Measurements from ENCODE around the gene CX3CR1.
A peak's percentile ranks its signal among the peaks of the same experiment; 100 is the strongest.

CX3CR1 gene

GRCh38 chr3:39294446-39295183, 14.8 kb upstream of the CX3CR1 start:
- Histone ChIP-seq H3K27me3 (ENCODE audit: control insufficient read depth in 1 of 2, insufficient read depth in 2 of 2, low read length in 2 of 2) (no peaks in the 10 kb centered on the region), H3K36me3 (ENCODE audit: control insufficient read depth in 1 of 2, insufficient read depth in 2 of 2, low read length in 2 of 2) (no peaks in the 10 kb centered on the region), H3K27ac (ENCODE audit: low read depth, low read length) (no peak overlapping the region), H3K9ac (ENCODE audit: low read depth in 1 of 2, low read length in 2 of 2) (no peak overlapping the region), H3K4me3 (ENCODE audit: low read depth in 1 of 2, low read length in 2 of 2) (no peak overlapping the region), H3K9me3 (ENCODE audit: control insufficient read depth in 1 of 2, low read length in 2 of 2) (peaks cover 4 to 6% of the 10 kb centered on the region in 2 donors), H3K4me1 (ENCODE audit: control insufficient read depth in 1 of 2, insufficient read depth in 2 of 2, low read length in 2 of 2) (peaks cover 4 to 5% of the 10 kb centered on the region in 2 donors)

GRCh38 chr3:39292961-39293360, 13.1 kb upstream of the CX3CR1 start:
- H3K9ac ChIP-seq (ENCODE audit: low read depth in 1 of 2, low read length in 2 of 2) = no peak overlapping the region
- H3K27me3 ChIP-seq (ENCODE audit: control insufficient read depth in 1 of 2, insufficient read depth in 2 of 2, low read length in 2 of 2) = no peaks in the 10 kb centered on the region
- H3K9me3 ChIP-seq (ENCODE audit: control insufficient read depth in 1 of 2, low read length in 2 of 2) = no peaks in the 10 kb centered on the region
- peaks cover 5 to 6% of the 10 kb centered on the region in 2 donors for H3K4me1 ChIP-seq (ENCODE audit: control insufficient read depth in 1 of 2, insufficient read depth in 2 of 2, low read length in 2 of 2)
- H3K27ac ChIP-seq (ENCODE audit: low read depth, low read length) = no peak overlapping the region
- no peak overlapping the region for H3K4me3 ChIP-seq (ENCODE audit: low read depth in 1 of 2, low read length in 2 of 2)
- H3K36me3 ChIP-seq (ENCODE audit: control insufficient read depth in 1 of 2, insufficient read depth in 2 of 2, low read length in 2 of 2) = no peaks in the 10 kb centered on the region

GRCh38 chr3:39291903-39292329, 12.1 kb upstream of the CX3CR1 start:
- H3K36me3 ChIP-seq (ENCODE audit: control insufficient read depth in 1 of 2, insufficient read depth in 2 of 2, low read length in 2 of 2) = no peaks in the 10 kb centered on the region
- H3K9ac ChIP-seq (ENCODE audit: low read depth in 1 of 2, low read length in 2 of 2) = no peak overlapping the region
- H3K27me3 ChIP-seq (ENCODE audit: control insufficient read depth in 1 of 2, insufficient read depth in 2 of 2, low read length in 2 of 2) = no peaks in the 10 kb centered on the region
- no peak overlapping the region for H3K27ac ChIP-seq (ENCODE audit: low read depth, low read length)
- peaks cover 5 to 6% of the 10 kb centered on the region in 2 donors for H3K4me1 ChIP-seq (ENCODE audit: control insufficient read depth in 1 of 2, insufficient read depth in 2 of 2, low read length in 2 of 2)
- no peaks in the 10 kb centered on the region for H3K9me3 ChIP-seq (ENCODE audit: control insufficient read depth in 1 of 2, low read length in 2 of 2)
- H3K4me3 ChIP-seq (ENCODE audit: low read depth in 1 of 2, low read length in 2 of 2) = no peak overlapping the region

GRCh38 chr3:39290255-39290654, 10.4 kb upstream of the CX3CR1 start:
- no peaks in the 10 kb centered on the region for H3K27me3 ChIP-seq (ENCODE audit: control insufficient read depth in 1 of 2, insufficient read depth in 2 of 2, low read length in 2 of 2)
- H3K4me3 ChIP-seq (ENCODE audit: low read depth in 1 of 2, low read length in 2 of 2) = no peak overlapping the region
- no peaks in the 10 kb centered on the region for H3K9me3 ChIP-seq (ENCODE audit: control insufficient read depth in 1 of 2, low read length in 2 of 2)
- peak overlapping the region in 1 of 2 donors; percentile 45 for H3K9ac ChIP-seq (ENCODE audit: low read depth in 1 of 2, low read length in 2 of 2)
- no peaks in the 10 kb centered on the region for H3K36me3 ChIP-seq (ENCODE audit: control insufficient read depth in 1 of 2, insufficient read depth in 2 of 2, low read length in 2 of 2)
- H3K4me1 ChIP-seq (ENCODE audit: control insufficient read depth in 1 of 2, insufficient read depth in 2 of 2, low read length in 2 of 2) = peaks cover 5 to 6% of the 10 kb centered on the region in 2 donors
- H3K27ac ChIP-seq (ENCODE audit: low read depth, low read length) = no peak overlapping the region

GRCh38 chr3:39289107-39289506, 9.3 kb upstream of the CX3CR1 start:
- no peak overlapping the region for H3K4me3 ChIP-seq (ENCODE audit: low read depth in 1 of 2, low read length in 2 of 2)
- H3K36me3 ChIP-seq (ENCODE audit: control insufficient read depth in 1 of 2, insufficient read depth in 2 of 2, low read length in 2 of 2) = no peaks in the 10 kb centered on the region
- no peaks in the 10 kb centered on the region for H3K27me3 ChIP-seq (ENCODE audit: control insufficient read depth in 1 of 2, insufficient read depth in 2 of 2, low read length in 2 of 2)
- no peaks in the 10 kb centered on the region for H3K9me3 ChIP-seq (ENCODE audit: control insufficient read depth in 1 of 2, low read length in 2 of 2)
- peaks cover 5 to 6% of the 10 kb centered on the region in 2 donors for H3K4me1 ChIP-seq (ENCODE audit: control insufficient read depth in 1 of 2, insufficient read depth in 2 of 2, low read length in 2 of 2)
- no peak overlapping the region for H3K27ac ChIP-seq (ENCODE audit: low read depth, low read length)
- no peak overlapping the region for H3K9ac ChIP-seq (ENCODE audit: low read depth in 1 of 2, low read length in 2 of 2)

GRCh38 chr3:39288300-39288808, 8.5 kb upstream of the CX3CR1 start:
- H3K27ac ChIP-seq (ENCODE audit: low read depth, low read length) = no peak overlapping the region
- H3K4me1 ChIP-seq (ENCODE audit: control insufficient read depth in 1 of 2, insufficient read depth in 2 of 2, low read length in 2 of 2) = peaks cover 5 to 6% of the 10 kb centered on the region in 2 donors
- no peak overlapping the region for H3K9ac ChIP-seq (ENCODE audit: low read depth in 1 of 2, low read length in 2 of 2)
- H3K36me3 ChIP-seq (ENCODE audit: control insufficient read depth in 1 of 2, insufficient read depth in 2 of 2, low read length in 2 of 2) = no peaks in the 10 kb centered on the region
- no peaks in the 10 kb centered on the region for H3K27me3 ChIP-seq (ENCODE audit: control insufficient read depth in 1 of 2, insufficient read depth in 2 of 2, low read length in 2 of 2)
- H3K9me3 ChIP-seq (ENCODE audit: control insufficient read depth in 1 of 2, low read length in 2 of 2) = no peaks in the 10 kb centered on the region
- no peak overlapping the region for H3K4me3 ChIP-seq (ENCODE audit: low read depth in 1 of 2, low read length in 2 of 2)

GRCh38 chr3:39287216-39288164, 7.7 kb upstream of the CX3CR1 start:
- peaks cover 5 to 6% of the 10 kb centered on the region in 2 donors for H3K4me1 ChIP-seq (ENCODE audit: control insufficient read depth in 1 of 2, insufficient read depth in 2 of 2, low read length in 2 of 2)
- no peak overlapping the region for H3K4me3 ChIP-seq (ENCODE audit: low read depth in 1 of 2, low read length in 2 of 2)
- H3K9me3 ChIP-seq (ENCODE audit: control insufficient read depth in 1 of 2, low read length in 2 of 2) = no peaks in the 10 kb centered on the region
- H3K27me3 ChIP-seq (ENCODE audit: control insufficient read depth in 1 of 2, insufficient read depth in 2 of 2, low read length in 2 of 2) = no peaks in the 10 kb centered on the region
- no peak overlapping the region for H3K9ac ChIP-seq (ENCODE audit: low read depth in 1 of 2, low read length in 2 of 2)
- no peak overlapping the region for H3K27ac ChIP-seq (ENCODE audit: low read depth, low read length)
- no peaks in the 10 kb centered on the region for H3K36me3 ChIP-seq (ENCODE audit: control insufficient read depth in 1 of 2, insufficient read depth in 2 of 2, low read length in 2 of 2)

GRCh38 chr3:39286771-39287170, 6.9 kb upstream of the CX3CR1 start:
- H3K27me3 ChIP-seq (ENCODE audit: control insufficient read depth in 1 of 2, insufficient read depth in 2 of 2, low read length in 2 of 2) = no peaks in the 10 kb centered on the region
- no peaks in the 10 kb centered on the region for H3K36me3 ChIP-seq (ENCODE audit: control insufficient read depth in 1 of 2, insufficient read depth in 2 of 2, low read length in 2 of 2)
- H3K4me3 ChIP-seq (ENCODE audit: low read depth in 1 of 2, low read length in 2 of 2) = no peak overlapping the region
- H3K27ac ChIP-seq (ENCODE audit: low read depth, low read length) = no peak overlapping the region
- H3K9me3 ChIP-seq (ENCODE audit: control insufficient read depth in 1 of 2, low read length in 2 of 2) = no peaks in the 10 kb centered on the region
- H3K4me1 ChIP-seq (ENCODE audit: control insufficient read depth in 1 of 2, insufficient read depth in 2 of 2, low read length in 2 of 2) = peaks cover 5 to 6% of the 10 kb centered on the region in 2 donors
- no peak overlapping the region for H3K9ac ChIP-seq (ENCODE audit: low read depth in 1 of 2, low read length in 2 of 2)

GRCh38 chr3:39285332-39285731, 5.5 kb upstream of the CX3CR1 start:
- Histone ChIP-seq H3K9me3 (ENCODE audit: control insufficient read depth in 1 of 2, low read length in 2 of 2) (no peaks in the 10 kb centered on the region), H3K36me3 (ENCODE audit: control insufficient read depth in 1 of 2, insufficient read depth in 2 of 2, low read length in 2 of 2) (no peaks in the 10 kb centered on the region), H3K9ac (ENCODE audit: low read depth in 1 of 2, low read length in 2 of 2) (no peak overlapping the region), H3K4me3 (ENCODE audit: low read depth in 1 of 2, low read length in 2 of 2) (no peak overlapping the region), H3K27ac (ENCODE audit: low read depth, low read length) (no peak overlapping the region), H3K4me1 (ENCODE audit: control insufficient read depth in 1 of 2, insufficient read depth in 2 of 2, low read length in 2 of 2) (peaks cover 5 to 6% of the 10 kb centered on the region in 2 donors), H3K27me3 (ENCODE audit: control insufficient read depth in 1 of 2, insufficient read depth in 2 of 2, low read length in 2 of 2) (no peaks in the 10 kb centered on the region)

GRCh38 chr3:39284457-39284881, 4.6 kb upstream of the CX3CR1 start:
- H3K4me1 ChIP-seq (ENCODE audit: control insufficient read depth in 1 of 2, insufficient read depth in 2 of 2, low read length in 2 of 2) = peaks cover 0 to 2% of the 10 kb centered on the region in 2 donors
- no peaks in the 10 kb centered on the region for H3K9me3 ChIP-seq (ENCODE audit: control insufficient read depth in 1 of 2, low read length in 2 of 2)
- H3K36me3 ChIP-seq (ENCODE audit: control insufficient read depth in 1 of 2, insufficient read depth in 2 of 2, low read length in 2 of 2) = no peaks in the 10 kb centered on the region
- H3K27ac ChIP-seq (ENCODE audit: low read depth, low read length) = no peak overlapping the region
- H3K4me3 ChIP-seq (ENCODE audit: low read depth in 1 of 2, low read length in 2 of 2) = no peak overlapping the region
- H3K9ac ChIP-seq (ENCODE audit: low read depth in 1 of 2, low read length in 2 of 2) = no peak overlapping the region
- no peaks in the 10 kb centered on the region for H3K27me3 ChIP-seq (ENCODE audit: control insufficient read depth in 1 of 2, insufficient read depth in 2 of 2, low read length in 2 of 2)
